Osteoblast (primary cell): ENCODE results near the gene ATP2B3. TPM values are rescaled to one million over a fixed set of nuclear protein-coding genes. Genes with fewer than 3 reads are reported as not detected.

Source experiments
- DNase-seq: peaks from one replicate; pipeline ENCODE4 v3.0.0; 2011; ENCODE audit warnings: low spot score, mixed read lengths; ENCODE audit not compliant: insufficient read length; ENCODE audit errors: missing footprints
- H2AFZ ChIP-seq: 2 replicates; pipeline ENCODE4 v1.6.0; 2011; ENCODE audit warnings: mild to moderate bottlenecking, low read length
- H3K27ac ChIP-seq: 2 replicates; pipeline ENCODE4 v1.5.1; 2011; ENCODE audit warnings: mild to moderate bottlenecking, low read depth, low read length, moderate library complexity
- H3K27me3 ChIP-seq: 2 replicates; pipeline ENCODE4 v1.6.0; 2012; ENCODE audit warnings: mild to moderate bottlenecking, control low read depth, inconsistent platforms, low read length, moderate library complexity; ENCODE audit not compliant: insufficient read depth
- H3K36me3 ChIP-seq: 2 replicates; pipeline ENCODE4 v1.5.1; 2011; ENCODE audit warnings: mild to moderate bottlenecking, low read length, control low read depth, moderate library complexity; ENCODE audit not compliant: insufficient read depth
- H3K4me1 ChIP-seq: 2 replicates; pipeline ENCODE4 v1.5.1; 2011; ENCODE audit warnings: mild to moderate bottlenecking, low read length, control low read depth, moderate library complexity; ENCODE audit not compliant: insufficient read depth
- H3K4me2 ChIP-seq: 2 replicates; pipeline ENCODE4 v1.6.0; 2011; ENCODE audit warnings: mild to moderate bottlenecking, low read length; ENCODE audit not compliant: insufficient read depth
- H3K4me3 ChIP-seq: fragments of 200-600 bp; sonication (generic); 3 replicates; pipeline ENCODE4 v1.5.1; 2012; ENCODE audit warnings: mild to moderate bottlenecking, low read length, inconsistent platforms; ENCODE audit not compliant: insufficient read depth
- H3K79me2 ChIP-seq: 2 replicates; pipeline ENCODE4 v1.6.0; 2012; ENCODE audit warnings: mild to moderate bottlenecking, low read length, control low read depth, inconsistent platforms; ENCODE audit not compliant: insufficient read depth
- H3K9me3 ChIP-seq: 2 replicates; pipeline ENCODE4 v1.5.1; 2011; ENCODE audit warnings: low read depth, low read length, control low read depth
- H4K20me1 ChIP-seq: 2 replicates; pipeline ENCODE4 v1.6.0; 2012; ENCODE audit warnings: mild to moderate bottlenecking, low read length, control low read depth; ENCODE audit not compliant: insufficient read depth
- total RNA-seq: library from RNA; depleted of rRNA; stranded (reverse); fragments of >200 nt; gene quantifications from 2 replicates; pipeline ENCODE4 v1.2.3, GENCODE V29; 2012
- TF ChIP-seq, protein P1 (sequence below): IDR thresholded peaks from 2 replicates; pipeline ENCODE4 v1.5.1; 2011; ENCODE audit warnings: mild to moderate bottlenecking, low read depth, low read length, moderate library complexity; ENCODE audit errors: extremely low read depth

The ATP2B3 gene
- total RNA-seq, 1 donor: not detected

DNA sequence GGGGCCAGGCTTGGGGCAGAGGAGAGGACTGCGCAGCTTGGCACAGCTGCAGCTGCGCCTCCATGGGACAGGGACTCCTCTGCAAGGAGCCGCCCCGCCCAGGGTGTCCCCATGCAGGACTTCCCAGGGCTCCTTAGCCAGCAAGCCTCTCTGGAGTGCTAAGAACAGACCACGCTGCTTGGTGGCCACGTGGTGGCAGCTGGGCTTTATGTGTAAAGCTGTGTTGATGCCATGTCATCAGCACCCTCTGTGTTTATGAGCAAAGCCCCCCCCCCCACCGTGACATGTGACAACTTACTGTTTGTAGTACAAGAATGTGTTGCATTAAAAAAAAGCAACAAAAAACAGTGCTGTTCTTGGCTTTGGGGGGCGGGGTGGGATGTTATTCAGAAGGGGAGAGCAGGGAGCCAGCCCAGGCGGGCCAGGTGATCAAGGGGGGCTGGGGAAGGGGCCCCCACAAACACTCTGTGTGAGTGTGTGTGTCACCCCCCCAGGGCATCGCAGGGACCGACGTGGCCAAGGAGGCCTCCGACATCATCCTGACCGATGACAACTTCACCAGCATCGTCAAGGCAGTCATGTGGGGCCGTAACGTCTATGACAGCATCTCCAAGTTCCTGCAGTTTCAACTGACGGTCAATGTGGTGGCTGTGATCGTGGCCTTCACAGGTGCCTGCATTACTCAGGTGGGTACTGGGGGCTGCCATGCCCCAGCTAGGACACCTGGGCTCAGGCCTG, 40.3 kb downstream of the ATP2B3 start:
- Histone ChIP-seq H3K9me3 (no peaks in the 10 kb centered on the region), H3K27me3 (peaks cover 18% of the 10 kb centered on the region), H3K79me2 (no peaks in the 10 kb centered on the region), H2AFZ (no peak overlapping the region), H3K4me2 (no peak overlapping the region), H3K4me3 (no peak overlapping the region), H3K27ac (no peak overlapping the region), H3K4me1 (no peaks in the 10 kb centered on the region), H3K36me3 (no peaks in the 10 kb centered on the region), H4K20me1 (no peaks in the 10 kb centered on the region)
- DNase-seq: no peak
- TF ChIP-seq, protein P1, sequence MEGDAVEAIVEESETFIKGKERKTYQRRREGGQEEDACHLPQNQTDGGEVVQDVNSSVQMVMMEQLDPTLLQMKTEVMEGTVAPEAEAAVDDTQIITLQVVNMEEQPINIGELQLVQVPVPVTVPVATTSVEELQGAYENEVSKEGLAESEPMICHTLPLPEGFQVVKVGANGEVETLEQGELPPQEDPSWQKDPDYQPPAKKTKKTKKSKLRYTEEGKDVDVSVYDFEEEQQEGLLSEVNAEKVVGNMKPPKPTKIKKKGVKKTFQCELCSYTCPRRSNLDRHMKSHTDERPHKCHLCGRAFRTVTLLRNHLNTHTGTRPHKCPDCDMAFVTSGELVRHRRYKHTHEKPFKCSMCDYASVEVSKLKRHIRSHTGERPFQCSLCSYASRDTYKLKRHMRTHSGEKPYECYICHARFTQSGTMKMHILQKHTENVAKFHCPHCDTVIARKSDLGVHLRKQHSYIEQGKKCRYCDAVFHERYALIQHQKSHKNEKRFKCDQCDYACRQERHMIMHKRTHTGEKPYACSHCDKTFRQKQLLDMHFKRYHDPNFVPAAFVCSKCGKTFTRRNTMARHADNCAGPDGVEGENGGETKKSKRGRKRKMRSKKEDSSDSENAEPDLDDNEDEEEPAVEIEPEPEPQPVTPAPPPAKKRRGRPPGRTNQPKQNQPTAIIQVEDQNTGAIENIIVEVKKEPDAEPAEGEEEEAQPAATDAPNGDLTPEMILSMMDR: no peak

DNA sequence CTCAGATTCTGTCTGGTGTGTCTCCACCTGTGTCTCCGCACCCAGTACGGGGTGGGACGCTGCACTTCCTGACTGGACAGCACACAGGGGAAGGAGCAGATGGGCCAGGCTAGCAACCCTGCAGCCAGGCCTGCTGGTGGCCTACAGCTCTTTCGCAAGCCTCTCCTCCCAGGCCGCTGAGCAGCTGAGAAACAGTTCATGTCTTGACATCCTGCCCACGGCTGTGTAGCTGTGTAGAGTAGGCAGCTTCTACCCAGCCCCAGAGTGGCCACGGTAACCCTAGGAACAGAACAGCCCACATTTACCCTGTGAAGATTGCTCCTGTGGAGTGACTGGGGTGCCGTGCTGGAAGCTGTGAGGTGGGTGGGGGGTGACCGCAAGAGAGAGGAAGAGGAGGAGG, 42.6 kb downstream of the ATP2B3 start:
- TF ChIP-seq, protein P1: no peak
- DNase-seq: no peak

DNA sequence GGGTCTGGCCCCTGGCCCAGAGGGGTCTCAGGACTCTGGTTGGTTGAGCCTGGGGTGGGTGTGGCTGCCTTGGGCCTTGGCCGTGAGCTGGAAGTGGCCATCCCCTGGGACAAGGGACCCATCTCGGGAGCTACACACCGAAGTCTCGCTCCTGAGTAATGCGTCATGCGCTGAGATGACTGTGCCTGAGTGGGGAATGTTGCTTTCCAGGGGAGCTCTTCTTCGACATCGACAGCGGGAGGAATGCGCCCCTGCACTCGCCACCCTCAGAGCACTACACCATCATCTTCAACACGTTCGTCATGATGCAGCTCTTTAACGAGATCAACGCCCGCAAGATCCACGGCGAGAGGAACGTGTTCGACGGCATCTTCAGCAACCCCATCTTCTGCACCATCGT, 43.0 kb downstream of the ATP2B3 start:
- Histone ChIP-seq H3K79me2 (no peaks in the 10 kb centered on the region), H3K36me3 (no peaks in the 10 kb centered on the region), H3K4me2 (no peak overlapping the region), H3K4me1 (no peaks in the 10 kb centered on the region), H2AFZ (no peak overlapping the region), H3K27me3 (peaks cover 11% of the 10 kb centered on the region), H3K9me3 (no peaks in the 10 kb centered on the region), H3K27ac (no peak overlapping the region), H4K20me1 (no peaks in the 10 kb centered on the region), H3K4me3 (no peak overlapping the region)
- TF ChIP-seq, protein P1: no peak
- DNase-seq: no peak

More for the DNA sequence above, 42.6 kb downstream of the ATP2B3 start:
- no peaks in the 10 kb centered on the region for H3K4me1 ChIP-seq
- no peaks in the 10 kb centered on the region for H3K79me2 ChIP-seq
- no peak overlapping the region for H3K27ac ChIP-seq
- no peaks in the 10 kb centered on the region for H3K36me3 ChIP-seq
- no peaks in the 10 kb centered on the region for H4K20me1 ChIP-seq
- H3K27me3 ChIP-seq: peaks cover 16% of the 10 kb centered on the region
- H3K9me3 ChIP-seq: no peaks in the 10 kb centered on the region
- no peak overlapping the region for H3K4me2 ChIP-seq
- no peak overlapping the region for H2AFZ ChIP-seq
- H3K4me3 ChIP-seq: no peak overlapping the region

DNA sequence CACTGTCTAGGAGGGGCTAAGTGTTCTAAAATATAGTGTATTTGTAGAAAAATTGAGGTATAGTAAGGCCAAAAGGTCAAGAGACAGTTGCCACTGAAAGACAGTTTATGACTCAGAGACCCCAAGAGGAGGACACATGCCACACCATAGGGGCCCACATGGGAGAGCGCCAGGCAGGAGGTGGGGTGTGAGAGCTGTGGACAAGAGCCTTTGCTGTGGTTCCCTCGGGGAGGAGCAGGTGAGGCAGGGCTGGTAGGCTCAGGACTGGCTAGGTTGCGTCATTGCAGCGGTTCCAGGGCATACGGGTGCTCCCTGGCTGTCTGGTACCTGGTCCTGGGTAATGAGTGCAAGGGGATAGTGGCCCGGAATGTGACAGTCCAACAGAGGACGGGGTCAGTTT, 43.9 kb downstream of the ATP2B3 start:
- no peaks in the 10 kb centered on the region for H3K9me3 ChIP-seq
- H3K79me2 ChIP-seq: no peaks in the 10 kb centered on the region
- no peak for DNase-seq
- H3K27ac ChIP-seq: no peak overlapping the region
- H3K27me3 ChIP-seq: peaks cover 5% of the 10 kb centered on the region
- H3K4me2 ChIP-seq: no peak overlapping the region
- no peaks in the 10 kb centered on the region for H3K4me1 ChIP-seq
- no peaks in the 10 kb centered on the region for H4K20me1 ChIP-seq
- H2AFZ ChIP-seq: no peak overlapping the region
- no peaks in the 10 kb centered on the region for H3K36me3 ChIP-seq
- TF ChIP-seq, protein P1: no peak
- no peak overlapping the region for H3K4me3 ChIP-seq
